Large intestine (tissue), 12 donors: ENCODE results near the gene KRTAP21-2. TPM values are rescaled to one million over a fixed set of nuclear protein-coding genes. Genes with fewer than 3 reads are reported as not detected.
"Not testable (repeated sequence)": the region's sequence is repeated elsewhere in the genome, so short reads cannot be mapped to it uniquely, and the experiment has no call there.

Experiments used
- DNase-seq, 2 donors: peaks; one replicate each; pipeline versions ENCODE4 v3.0.0 to v3.0.0-alpha.2; 2013
- H3K27ac ChIP-seq: one replicate; pipeline ENCODE4 v1.5.1; 2013; ENCODE audit warnings: low read length
- H3K27me3 ChIP-seq: 2 replicates; pipeline ENCODE4 v1.6.1; 2013; ENCODE audit warnings: low read length; ENCODE audit not compliant: control insufficient read depth, insufficient read depth
- H3K36me3 ChIP-seq: 2 replicates; pipeline ENCODE4 v1.6.1; 2013; ENCODE audit warnings: low read length; ENCODE audit not compliant: control insufficient read depth, insufficient read depth
- H3K4me1 ChIP-seq: one replicate; pipeline ENCODE4 v1.6.1; 2013; ENCODE audit warnings: low read length; ENCODE audit not compliant: control insufficient read depth, insufficient read depth
- H3K4me3 ChIP-seq: one replicate; pipeline ENCODE4 v1.5.1; 2013; ENCODE audit warnings: low read length
- H3K9me3 ChIP-seq: one replicate; pipeline ENCODE4 v1.6.1; 2013; ENCODE audit warnings: mild to moderate bottlenecking, low read depth, low read length, moderate library complexity; ENCODE audit not compliant: control insufficient read depth
- WGBS: methylation state at CpG from one replicate; pipeline ENCODE4 v1.1.5; 2013; ENCODE audit warnings: low lambda C conversion rate; ENCODE audit not compliant: insufficient coverage; 5-methylcytosine and 5-hydroxymethylcytosine counted together
- long read RNA-seq, 11 donors: transcript quantifications; one replicate each; lab custom pipeline, GENCODE V29; 2026
- polyA plus RNA-seq: library from polyadenylated mRNA; unstranded; fragments of 120-200 nt; gene quantifications from one replicate; pipeline ENCODE4 v1.2.1, GENCODE V29; 2013

The KRTAP21-2 gene
- not detected for polyA plus RNA-seq
- long read RNA-seq, donor 1: 0 reads
- long read RNA-seq, donor 2: 0 reads
- long read RNA-seq, donor 3: 0 reads
- long read RNA-seq, donor 4: 0 reads
- long read RNA-seq, donor 5: 0 reads
- long read RNA-seq, donor 6: 0 reads
- long read RNA-seq, donor 7: 0 reads
- long read RNA-seq, donor 8: 0 reads
- long read RNA-seq, donor 9: 0 reads
- long read RNA-seq, donor 10: 0 reads
- long read RNA-seq, donor 11: 0 reads

- Histone ChIP-seq H3K9me3 (no peaks in the 10 kb centered on the region), H3K4me3 (no peak within 1 kb of the TSS), H3K27me3 (no peaks in the 10 kb centered on the region), H3K36me3 (no peaks in the 10 kb centered on the region), H3K27ac (no peak within 1 kb of the TSS), H3K4me1 (no peaks in the 10 kb centered on the region)
- no peak for DNase-seq
These were observed at the start of gene KRTAP21-2 for GRCh38 chr21:30747159-30747558. TSS of gene KRTAP21-2 (minus strand) at chr21:30747259. CDS start at chr21:30747202, 57 bp downstream.

- WGBS: 43% methylated on average over 1 of the region's 2 CpGs
- no peak overlapping the region for H3K27ac ChIP-seq
These were observed 46.7 kb upstream of the KRTAP21-2 start for GRCh38 chr21:30793581-30794314.

DNA sequence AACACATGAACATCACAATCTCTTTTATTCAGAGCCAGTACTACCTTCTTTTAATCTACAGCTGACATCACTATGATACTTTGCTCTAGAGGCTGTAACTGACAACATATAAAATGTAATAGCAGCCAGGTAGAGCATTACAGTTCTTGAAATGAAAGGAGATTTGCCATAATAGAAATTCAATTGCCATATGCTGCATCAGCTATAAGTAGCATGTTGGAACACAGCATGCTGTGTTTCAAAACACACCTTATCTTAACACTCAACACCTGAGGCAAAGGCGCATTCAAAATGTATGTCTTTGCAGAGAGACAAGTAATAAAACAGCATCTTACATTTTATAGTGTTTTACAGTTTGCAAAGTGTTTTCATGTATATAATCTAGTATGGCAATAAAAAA, 32.2 kb upstream of the KRTAP21-2 start:
- WGBS: 80% methylated on average over 1 of the region's 1 CpG
- H3K9me3 ChIP-seq: no peaks in the 10 kb centered on the region
- no peaks in the 10 kb centered on the region for H3K36me3 ChIP-seq
- no peak for DNase-seq
- no peak overlapping the region for H3K27ac ChIP-seq
- no peak overlapping the region for H3K4me3 ChIP-seq
- H3K27me3 ChIP-seq: no peaks in the 10 kb centered on the region
- no peaks in the 10 kb centered on the region for H3K4me1 ChIP-seq

More at GRCh38 chr21:30793581-30794314, 46.7 kb upstream of the KRTAP21-2 start:
- DNase-seq: peak in 1 of 2 donors; percentile 4
- peaks cover 3% of the 10 kb centered on the region for H3K4me1 ChIP-seq
- H3K4me3 ChIP-seq: no peak overlapping the region
- H3K27me3 ChIP-seq: no peaks in the 10 kb centered on the region
- H3K36me3 ChIP-seq: no peaks in the 10 kb centered on the region
- no peaks in the 10 kb centered on the region for H3K9me3 ChIP-seq

- Histone ChIP-seq H3K36me3 (no peaks in the 10 kb centered on the region), H3K4me3 (no peak overlapping the region), H3K27me3 (no peaks in the 10 kb centered on the region), H3K9me3 (no peaks in the 10 kb centered on the region), H3K4me1 (no peaks in the 10 kb centered on the region), H3K27ac (no peak overlapping the region)
- WGBS: 100% methylated on average over 1 of the region's 4 CpGs
- DNase-seq: no peak
These were observed 22.8 kb upstream of the KRTAP21-2 start for GRCh38 chr21:30769724-30770431.

DNA sequence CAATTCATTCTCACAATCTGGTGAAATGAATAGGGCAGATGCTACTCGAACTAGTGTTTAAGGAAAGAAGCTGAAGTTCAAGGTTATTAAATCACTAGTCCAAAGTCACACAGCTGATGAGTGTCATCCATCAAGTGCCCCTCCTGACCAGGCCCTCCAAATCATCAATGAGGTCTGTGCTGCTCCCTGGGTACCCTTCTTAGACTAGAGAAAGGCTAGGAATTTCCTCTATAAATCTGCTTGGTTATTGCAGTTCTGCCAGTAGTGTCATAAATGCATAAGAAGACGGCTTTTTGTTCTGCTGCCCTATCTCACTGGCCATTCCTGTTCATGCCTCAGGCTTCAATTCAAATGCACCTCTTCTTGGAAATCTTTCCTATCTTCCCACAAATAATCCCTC, 13.7 kb upstream of the KRTAP21-2 start:
- 100% methylated on average over 1 of the region's 2 CpGs for WGBS

DNA sequence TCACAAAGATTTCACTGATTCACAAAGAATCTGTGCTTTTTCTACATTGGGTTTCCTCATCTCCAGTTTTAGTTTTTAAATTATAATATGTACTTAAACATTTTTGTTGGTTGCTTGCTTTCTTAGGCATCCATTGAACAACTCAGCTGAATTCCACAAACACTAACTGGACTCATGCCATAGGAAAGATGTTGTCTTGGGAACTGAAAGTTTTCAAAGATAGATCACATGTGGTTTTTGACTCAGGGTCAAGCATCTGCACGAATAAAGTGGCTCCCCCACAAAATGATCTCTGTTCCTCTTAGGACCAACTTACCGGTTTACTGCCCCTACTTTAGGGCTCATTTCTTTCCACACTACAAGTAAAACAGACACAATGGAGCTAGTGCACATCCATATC, 11.2 kb upstream of the KRTAP21-2 start:
- no peak overlapping the region for H3K4me3 ChIP-seq
- no peaks in the 10 kb centered on the region for H3K9me3 ChIP-seq
- H3K4me1 ChIP-seq: no peaks in the 10 kb centered on the region
- no peak for DNase-seq
- WGBS: no CpG with 5 or more reads among the region's 2 CpGs
- H3K27me3 ChIP-seq: no peaks in the 10 kb centered on the region
- no peak overlapping the region for H3K27ac ChIP-seq
- no peaks in the 10 kb centered on the region for H3K36me3 ChIP-seq

More for the DNA sequence above, 13.7 kb upstream of the KRTAP21-2 start:
- H3K36me3 ChIP-seq: no peaks in the 10 kb centered on the region
- H3K27ac ChIP-seq: no peak overlapping the region
- no peaks in the 10 kb centered on the region for H3K27me3 ChIP-seq
- no peaks in the 10 kb centered on the region for H3K9me3 ChIP-seq
- no peaks in the 10 kb centered on the region for H3K4me1 ChIP-seq
- no peak overlapping the region for H3K4me3 ChIP-seq
- DNase-seq: no peak

DNA sequence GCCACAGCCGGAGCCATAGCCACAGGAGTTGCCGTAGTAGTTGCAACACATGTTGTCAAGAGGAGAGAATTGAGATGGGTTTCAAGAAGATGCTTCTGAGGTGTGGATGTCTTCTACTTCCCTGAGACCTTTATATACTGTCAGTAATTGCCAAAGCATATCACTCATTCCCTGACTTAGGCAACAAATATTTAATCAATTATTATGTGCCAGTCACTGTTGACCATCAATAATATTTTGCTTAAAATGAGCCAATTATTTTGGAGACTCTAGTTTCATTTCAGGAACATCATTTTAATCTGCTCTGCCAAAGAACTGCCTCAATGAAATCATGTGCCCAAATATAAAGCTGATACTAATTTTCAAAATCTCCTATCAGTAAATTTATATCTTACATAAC, 8.3 kb upstream of the KRTAP21-2 start, which contains the start of gene KRTAP21-1:
TSS of gene KRTAP21-1 (minus strand) at position 101 of the 400 bp plus-strand sequence. CDS start at position 51, 50 bp downstream.
- H3K27ac ChIP-seq, DNase-seq: not testable (repeated sequence)

DNA sequence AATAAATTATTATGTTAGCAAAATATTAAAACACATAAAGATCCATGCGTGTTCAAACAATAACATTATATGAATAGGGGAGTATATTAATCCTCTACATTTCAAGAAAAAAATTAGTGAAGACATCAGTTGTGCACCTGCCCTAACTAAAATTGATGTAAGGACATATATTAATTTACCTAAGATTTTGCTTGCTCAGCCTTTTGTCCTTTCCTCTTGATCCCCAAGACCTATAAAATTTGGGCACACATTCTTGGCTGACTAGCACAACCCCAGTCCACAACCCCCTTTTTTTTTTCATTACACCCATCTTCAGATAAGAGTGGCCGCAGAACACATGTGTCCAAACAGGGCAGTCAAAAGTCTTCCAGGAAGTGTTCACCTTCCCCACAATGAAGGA, 6.6 kb downstream of the KRTAP21-2 start:
- no peak for DNase-seq
- Histone ChIP-seq H3K4me3 (no peak overlapping the region), H3K9me3 (no peaks in the 10 kb centered on the region), H3K4me1 (no peaks in the 10 kb centered on the region), H3K27ac (no peak overlapping the region), H3K36me3 (no peaks in the 10 kb centered on the region), H3K27me3 (no peaks in the 10 kb centered on the region)
- 90% methylated on average over 2 of the region's 2 CpGs for WGBS

More for the DNA sequence above, 8.3 kb upstream of the KRTAP21-2 start, which contains the start of gene KRTAP21-1:
- not testable (repeated sequence) for H3K4me3 ChIP-seq, H3K9me3 ChIP-seq, H3K4me1 ChIP-seq, H3K36me3 ChIP-seq, H3K27me3 ChIP-seq
- no CpG with 5 or more reads among the region's 2 CpGs for WGBS

GRCh38 chr21:30733026-30733425, 14.0 kb downstream of the KRTAP21-2 start:
- WGBS: 56% methylated on average over 1 of the region's 1 CpG
- H3K9me3 ChIP-seq: no peaks in the 10 kb centered on the region
- H3K4me3 ChIP-seq: no peak overlapping the region
- no peak for DNase-seq
- no peaks in the 10 kb centered on the region for H3K27me3 ChIP-seq
- H3K27ac ChIP-seq: no peak overlapping the region
- no peaks in the 10 kb centered on the region for H3K4me1 ChIP-seq
- H3K36me3 ChIP-seq: no peaks in the 10 kb centered on the region

- WGBS: 67% methylated on average over 1 of the region's 1 CpG
These were observed 20.3 kb downstream of the KRTAP21-2 start for GRCh38 chr21:30726726-30727125.

More at GRCh38 chr21:30726726-30727125, 20.3 kb downstream of the KRTAP21-2 start:
- H3K4me3 ChIP-seq: no peak overlapping the region
- no peak for DNase-seq
- peaks cover 3% of the 10 kb centered on the region for H3K9me3 ChIP-seq
- H3K36me3 ChIP-seq: no peaks in the 10 kb centered on the region
- H3K27ac ChIP-seq: no peak overlapping the region
- H3K4me1 ChIP-seq: no peaks in the 10 kb centered on the region
- no peaks in the 10 kb centered on the region for H3K27me3 ChIP-seq
